SIG-M5 treated with dmso at 0.1 percent for 504 hours (cell line): ENCODE measurements around the gene SDCCAG8.

Source experiments
- DNase-seq: peaks from one replicate; lab custom pipeline; 2025; ENCODE audit not compliant: unreplicated experiment; lab: John Stamatoyannopoulos, UW

SDCCAG8 gene

GRCh38 chr1:243415663-243416408 is 160.0 kb downstream of the SDCCAG8 start:
- DNase-seq = no peak

DNA sequence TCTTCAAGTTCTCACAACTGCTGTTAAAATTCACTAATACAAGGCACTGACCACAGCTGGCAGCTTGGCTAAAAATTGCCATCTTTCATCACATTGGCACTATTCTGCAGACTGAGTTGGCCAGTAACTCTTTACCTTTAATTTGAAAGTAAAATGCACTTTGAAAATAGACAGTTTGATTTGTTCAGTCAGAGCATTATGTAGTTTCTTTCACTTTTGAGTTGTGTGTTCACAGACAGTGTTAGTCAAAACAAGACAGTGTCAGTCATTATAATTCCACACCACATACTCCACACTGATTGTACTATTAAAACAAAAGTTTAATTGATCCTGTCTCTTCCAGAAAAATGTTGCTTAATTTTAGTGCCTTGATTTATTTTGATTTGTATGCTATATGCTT is 160.7 kb downstream of the SDCCAG8 start:
- DNase-seq = no peak

- DNase-seq = no peak
These were observed 164.4 kb downstream of the SDCCAG8 start for GRCh38 chr1:243420016-243420945.

- DNase-seq = no peak
These were observed 165.3 kb downstream of the SDCCAG8 start for GRCh38 chr1:243420946-243421685.

GRCh38 chr1:243421784-243422183 is 165.9 kb downstream of the SDCCAG8 start:
- peak; percentile 44 for DNase-seq

GRCh38 chr1:243422362-243422761 is 166.5 kb downstream of the SDCCAG8 start:
- no peak for DNase-seq

DNA sequence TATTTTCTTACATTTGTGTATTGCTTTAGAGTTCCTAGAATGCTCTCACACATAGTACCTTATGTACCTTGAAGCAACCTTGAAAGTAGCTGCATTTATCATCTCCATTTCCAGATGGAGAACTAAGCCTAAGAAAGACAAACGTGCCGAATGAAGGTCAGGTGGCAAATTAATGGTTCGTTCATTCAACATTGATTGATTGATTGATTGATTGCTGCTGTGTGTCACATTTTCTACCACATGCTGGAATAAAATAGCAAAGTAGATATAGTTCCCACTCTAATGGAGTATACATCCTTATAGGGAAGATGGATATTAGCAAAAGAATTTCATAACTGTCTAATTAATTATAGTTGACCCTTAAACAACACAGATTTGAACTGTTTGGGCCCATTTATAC is 172.2 kb downstream of the SDCCAG8 start:
- DNase-seq = no peak

GRCh38 chr1:243428617-243429342 is 172.9 kb downstream of the SDCCAG8 start:
- DNase-seq = no peak

DNA sequence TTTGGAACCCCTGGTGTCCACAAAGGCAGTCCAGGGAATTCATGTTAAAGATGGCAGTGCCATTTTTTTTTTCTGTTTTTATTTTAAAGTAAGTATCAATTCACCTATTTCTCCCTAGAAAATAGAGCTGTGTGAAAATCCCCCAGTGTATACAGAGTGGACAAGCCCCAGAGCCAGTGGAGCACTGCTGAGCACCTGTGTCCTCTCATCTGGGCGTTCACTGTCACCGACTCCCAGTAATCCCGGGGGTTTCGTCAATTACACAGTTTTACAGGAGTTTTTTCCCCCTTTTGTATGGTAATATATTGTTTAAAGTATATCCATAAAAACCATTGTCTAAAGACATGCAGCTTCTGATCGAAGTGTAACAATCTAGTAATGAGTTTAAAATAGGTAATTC is 175.8 kb downstream of the SDCCAG8 start:
- DNase-seq = no peak

GRCh38 chr1:243432136-243432535 is 176.3 kb downstream of the SDCCAG8 start:
- no peak for DNase-seq

GRCh38 chr1:243433737-243434370 is 178.0 kb downstream of the SDCCAG8 start:
- no peak for DNase-seq

DNA sequence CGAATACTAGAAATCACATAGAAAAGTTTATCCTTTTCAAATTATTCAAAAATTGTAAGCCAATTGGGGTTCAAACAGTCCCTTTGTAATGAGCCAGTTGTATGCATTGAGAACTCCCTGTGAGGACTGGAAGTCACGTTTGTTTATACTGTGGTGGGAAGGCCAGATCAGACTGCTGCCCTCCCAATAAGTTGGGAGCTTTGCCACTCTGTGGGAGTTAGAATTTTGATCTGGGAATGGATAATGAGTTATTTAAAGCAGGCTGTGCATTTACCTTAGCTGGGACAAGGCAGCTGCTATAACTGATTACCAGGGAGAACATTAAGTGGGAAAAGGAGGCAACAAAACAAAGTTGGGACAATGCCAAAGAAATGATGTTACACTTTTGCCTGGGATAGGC is 178.8 kb downstream of the SDCCAG8 start:
- no peak for DNase-seq

DNA sequence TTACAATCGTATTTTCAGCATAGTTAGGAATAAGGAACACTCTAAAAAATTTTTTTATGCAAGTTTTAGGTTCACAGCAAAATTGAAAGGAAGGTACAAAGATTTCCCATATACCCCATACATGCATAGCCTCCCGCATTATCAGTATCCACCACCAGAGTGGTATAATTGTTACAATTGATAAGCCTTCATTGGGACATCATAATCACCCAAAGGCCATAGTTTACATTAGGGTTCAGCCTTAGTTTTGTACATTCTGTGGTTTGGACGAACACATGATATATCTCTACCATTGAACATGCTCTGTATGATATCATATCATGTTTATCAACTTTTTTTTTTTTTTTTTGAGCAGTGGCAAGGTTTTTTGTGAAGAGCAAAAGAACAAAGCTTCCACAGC is 180.0 kb downstream of the SDCCAG8 start:
- DNase-seq = no peak

GRCh38 chr1:243438146-243438545 is 182.3 kb downstream of the SDCCAG8 start:
- DNase-seq = no peak

- DNase-seq = no peak
These were observed 183.0 kb downstream of the SDCCAG8 start for GRCh38 chr1:243438815-243439214.

- DNase-seq = no peak
These were observed 184.6 kb downstream of the SDCCAG8 start for GRCh38 chr1:243440406-243440805.

DNA sequence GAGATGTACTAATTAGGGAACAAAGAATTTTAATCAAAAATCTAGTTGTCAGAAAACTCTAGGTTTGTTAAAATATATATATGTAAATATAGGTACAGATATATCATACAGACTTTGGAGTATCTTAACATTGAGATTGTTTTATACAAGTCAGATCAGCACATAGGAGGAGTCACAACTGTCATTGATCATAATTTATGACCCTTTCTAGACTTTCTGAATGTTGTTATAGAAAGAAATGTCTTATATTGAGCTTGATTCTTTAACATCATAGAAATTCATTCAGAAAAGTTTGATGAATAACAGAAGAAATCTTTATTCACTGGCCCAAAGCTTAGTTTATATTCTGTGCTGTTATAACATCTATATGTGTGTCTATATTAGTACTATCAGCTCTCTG is 185.8 kb downstream of the SDCCAG8 start:
- no peak for DNase-seq

GRCh38 chr1:243443557-243443956 is 187.7 kb downstream of the SDCCAG8 start:
- DNase-seq = peak; percentile 33

- DNase-seq = no peak
These were observed 191.5 kb downstream of the SDCCAG8 start for GRCh38 chr1:243447347-243447746.

DNA sequence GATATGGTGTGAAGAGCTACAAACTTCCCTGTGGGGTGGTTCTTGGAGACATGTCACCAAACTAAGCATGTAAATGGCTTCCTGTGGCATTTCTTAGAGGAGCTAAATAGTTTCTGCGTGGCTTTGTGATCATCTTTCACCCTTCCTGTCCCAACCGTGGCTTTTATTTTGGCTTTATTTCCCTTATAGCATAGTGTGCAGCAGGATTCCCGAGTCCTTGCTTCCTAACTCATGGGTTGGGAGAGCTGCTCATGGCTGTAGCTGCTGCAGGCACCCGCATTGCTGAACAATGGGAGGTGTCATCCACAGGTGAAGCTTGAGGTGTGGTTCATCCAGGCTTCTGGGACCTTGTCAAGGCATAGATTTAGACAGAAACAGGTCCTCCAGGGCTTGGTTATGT is 192.0 kb downstream of the SDCCAG8 start:
- DNase-seq = no peak
